ENCODE measurements around the gene GALK2.

GRCh38 chr15:49270541-49271421 is 100.7 kb downstream of the GALK2 start:
- TF ChIP-seq CTCF (IDR thresholded peaks at IDR 0.05): no peak
- TF ChIP-seq POLR2A (IDR thresholded peaks at IDR 0.05): no peak

Measured in tibial nerve (tissue), 3 donors.